Immature natural killer cell (primary cell): ENCODE measurements around the gene NCKAP5. TPM values are rescaled to one million over a fixed set of nuclear protein-coding genes. Genes with fewer than 3 reads are reported as not detected.
"Not testable (repeated sequence)": the region's sequence is repeated elsewhere in the genome, so short reads cannot be mapped to it uniquely, and the experiment has no call there.

Experiments used
- DNase-seq, 3 donors: peaks; one replicate each; pipeline ENCODE4 v3.0.0; 2022; ENCODE audit warnings: mixed read lengths in 1 of 3
- H3K27ac Mint-ChIP-seq, 6 donors: one replicate each; pipeline ENCODE4 v1.8.0; 2020; ENCODE audit warnings: mixed read lengths in 6 of 6, mild to moderate bottlenecking in 5 of 6, inconsistent platforms in 4 of 6, moderate library complexity in 3 of 6
- H3K27me3 Mint-ChIP-seq, 3 donors: one replicate each; pipeline ENCODE4 v1.8.0; 2020 to 2021; ENCODE audit warnings: low read depth in 3 of 3, mild to moderate bottlenecking in 3 of 3, mixed read lengths in 3 of 3, moderate library complexity in 3 of 3, inconsistent platforms in 1 of 3
- H3K36me3 Mint-ChIP-seq, 3 donors: one replicate each; pipeline ENCODE4 v1.8.0; 2020; ENCODE audit warnings: mixed read lengths in 3 of 3, inconsistent platforms in 2 of 3, mild to moderate bottlenecking in 2 of 3
- H3K4me1 Mint-ChIP-seq, 2 donors: one replicate each; pipeline ENCODE4 v1.8.0; 2020; ENCODE audit warnings: inconsistent platforms in 2 of 2, mild to moderate bottlenecking in 2 of 2, mixed read lengths in 2 of 2, moderate library complexity in 1 of 2
- H3K4me3 Mint-ChIP-seq, 5 donors: one replicate each; pipeline ENCODE4 v1.8.0; 2020; ENCODE audit warnings: mild to moderate bottlenecking in 5 of 5, mixed read lengths in 5 of 5, inconsistent platforms in 3 of 5, moderate library complexity in 3 of 5
- H3K9me3 Mint-ChIP-seq, 6 donors: one replicate each; pipeline ENCODE4 v1.8.0; 2020; ENCODE audit warnings: mild to moderate bottlenecking in 6 of 6, mixed read lengths in 6 of 6, inconsistent platforms in 4 of 6, moderate library complexity in 3 of 6
- polyA plus RNA-seq, 3 donors: library from polyadenylated mRNA; unstranded; fragments of 300-500 nt; fragmentation: Illumina TruSeq; gene quantifications; one replicate each; pipeline ENCODE4 v1.2.3, GENCODE V29; 2021

Gene NCKAP5
- polyA plus RNA-seq, 3 donors from 2014 or later, result not detected

DNA sequence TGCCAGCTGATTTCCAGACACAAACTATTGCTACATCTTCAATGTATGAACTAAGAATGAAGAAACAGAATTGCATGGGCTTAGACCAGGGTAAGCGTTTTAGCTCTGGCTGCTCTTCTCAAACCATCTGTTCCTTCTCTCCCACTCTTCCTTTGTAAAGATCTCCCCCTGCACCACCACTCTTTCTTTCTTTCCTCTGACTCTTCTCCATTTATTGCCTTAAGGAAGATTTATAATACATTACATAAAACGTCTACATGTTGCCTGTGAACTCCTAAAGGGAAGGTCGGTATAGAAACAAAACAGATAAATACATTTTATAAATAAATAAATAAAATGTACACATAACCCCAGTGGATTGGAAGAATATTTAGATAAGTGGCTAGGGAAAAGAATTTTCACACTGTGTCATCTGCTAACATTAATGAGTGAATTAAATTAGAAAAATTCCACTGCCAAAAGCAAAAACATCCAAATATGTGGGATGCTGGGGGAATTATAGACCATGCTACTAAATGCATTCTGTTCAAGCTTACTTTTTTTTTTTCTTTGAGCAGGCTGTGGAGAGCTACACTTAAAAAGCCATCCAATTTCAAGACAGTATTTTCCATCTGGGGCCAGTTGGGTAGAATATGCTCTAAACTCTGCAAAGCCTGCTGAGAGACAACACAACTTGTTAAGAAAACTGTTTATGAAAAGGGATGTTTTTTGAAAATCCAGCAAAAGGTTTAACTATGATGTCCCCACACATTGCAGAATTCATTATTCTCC is 41.5 kb downstream of the NCKAP5 start:
- Mint-ChIP-seq H3K9me3 (peaks cover 0 to 5% (median 2%) of the 10 kb centered on the region in 6 donors), H3K27ac (no peak overlapping the region), H3K4me3 (no peak overlapping the region), H3K36me3 (no peaks in the 10 kb centered on the region), H3K27me3 (peaks cover 0 to 3% (median 0%) of the 10 kb centered on the region in 3 donors), H3K4me1 (no peaks in the 10 kb centered on the region)
- no peak for DNase-seq

DNA sequence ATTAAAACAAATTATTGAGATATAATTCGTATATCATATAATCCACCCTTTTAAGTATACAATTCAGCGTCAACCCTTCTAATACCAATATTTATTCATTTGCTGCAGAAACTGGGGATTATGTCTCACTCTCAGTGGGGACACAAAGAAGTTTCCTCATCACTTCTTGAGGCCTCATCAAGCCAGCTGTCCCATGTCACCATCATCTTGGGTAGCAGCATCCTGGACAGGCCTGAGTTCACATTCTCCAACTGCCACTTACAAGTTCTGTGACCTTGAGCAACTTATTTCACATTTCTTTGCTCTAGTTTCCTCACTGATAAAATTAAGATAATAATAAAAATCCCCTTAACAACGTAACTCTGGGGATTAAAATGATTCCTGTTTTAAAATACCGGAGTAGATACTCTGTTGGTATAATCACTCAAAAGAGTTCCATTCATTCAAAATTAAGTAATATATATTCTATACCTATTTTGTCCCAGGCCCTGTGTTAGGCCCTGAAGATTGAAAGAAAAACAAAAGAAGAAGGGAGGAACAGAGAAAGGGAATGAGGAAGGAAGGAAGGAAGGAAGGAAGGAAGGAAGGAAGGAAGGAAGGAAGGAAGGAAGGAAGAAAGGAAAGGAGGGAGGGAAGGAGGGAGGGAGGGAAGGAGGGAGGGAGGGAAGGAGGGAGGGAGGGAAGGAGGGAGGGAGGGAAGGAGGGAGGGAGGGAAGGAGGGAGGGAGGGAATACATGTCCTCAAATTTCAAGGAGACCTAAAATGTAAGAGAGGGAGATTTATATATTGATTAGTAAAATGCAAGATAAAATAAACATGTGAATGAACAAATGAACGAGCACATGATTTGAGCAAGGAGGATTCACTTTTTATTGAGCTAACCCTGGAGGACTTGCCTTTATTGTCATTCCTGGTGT is 42.4 kb downstream of the NCKAP5 start:
- H3K36me3 Mint-ChIP-seq, result no peaks in the 10 kb centered on the region
- peaks cover 0 to 3% (median 0%) of the 10 kb centered on the region in 3 donors for H3K27me3 Mint-ChIP-seq
- H3K9me3 Mint-ChIP-seq, result peaks cover 0 to 5% (median 1%) of the 10 kb centered on the region in 6 donors

DNA sequence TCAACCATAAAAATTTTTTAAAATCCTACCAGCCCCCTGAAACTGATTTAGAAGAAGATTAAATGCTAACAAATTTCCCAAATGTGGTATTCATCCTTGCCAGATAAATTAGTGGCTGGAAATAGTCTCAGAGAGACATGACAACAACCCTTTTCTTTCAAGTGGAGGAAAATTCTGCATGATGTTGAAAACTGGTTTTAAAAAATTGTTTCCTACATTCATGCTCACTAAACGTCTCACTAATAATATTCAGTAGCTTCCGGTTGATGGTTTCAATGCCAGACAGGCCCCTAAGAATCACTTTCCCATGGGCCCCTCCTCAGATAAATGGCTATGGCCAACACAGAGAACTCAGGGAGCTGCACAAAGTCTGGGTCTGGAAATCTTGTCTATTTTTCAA is 43.2 kb downstream of the NCKAP5 start:
- no peak overlapping the region for H3K4me3 Mint-ChIP-seq
- H3K27ac Mint-ChIP-seq, result no peak overlapping the region

More for the DNA sequence above, 42.4 kb downstream of the NCKAP5 start:
- Mint-ChIP-seq H3K4me1 (no peaks in the 10 kb centered on the region), H3K27ac (no peak overlapping the region), H3K4me3 (no peak overlapping the region)
- DNase-seq, result no peak

DNA sequence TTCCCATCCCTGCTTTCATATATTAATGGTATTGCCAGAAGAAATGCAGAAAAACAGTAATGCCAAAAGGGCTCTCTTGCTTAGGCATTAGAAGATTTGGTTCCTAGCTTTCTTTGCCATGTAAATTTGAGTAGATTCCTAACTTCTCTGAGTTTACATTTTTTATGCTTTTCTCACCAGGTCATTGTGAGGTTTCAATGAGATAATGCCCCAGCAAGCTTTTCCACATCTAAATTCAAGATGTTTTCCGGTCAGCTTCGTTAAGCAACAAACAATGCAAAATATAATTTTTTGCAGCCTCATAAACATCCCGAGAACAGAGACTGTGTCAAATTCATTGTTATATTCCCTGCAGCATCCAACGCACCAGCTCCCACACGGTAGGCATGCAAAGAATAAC is 44.9 kb downstream of the NCKAP5 start:
- H3K27ac Mint-ChIP-seq, result no peak overlapping the region
- H3K4me3 Mint-ChIP-seq, result no peak overlapping the region
- H3K9me3 Mint-ChIP-seq, result peaks cover 0 to 12% (median under 1%) of the 10 kb centered on the region in 6 donors
- DNase-seq, result no peak
- no peaks in the 10 kb centered on the region for H3K4me1 Mint-ChIP-seq
- H3K27me3 Mint-ChIP-seq, result peaks cover 0 to 3% (median 0%) of the 10 kb centered on the region in 3 donors
- H3K36me3 Mint-ChIP-seq, result no peaks in the 10 kb centered on the region

More for the DNA sequence above, 43.2 kb downstream of the NCKAP5 start:
- H3K9me3 Mint-ChIP-seq, result peaks cover 0 to 5% (median under 1%) of the 10 kb centered on the region in 6 donors
- no peaks in the 10 kb centered on the region for H3K36me3 Mint-ChIP-seq
- peaks cover 0 to 3% (median 0%) of the 10 kb centered on the region in 3 donors for H3K27me3 Mint-ChIP-seq
- no peaks in the 10 kb centered on the region for H3K4me1 Mint-ChIP-seq
- DNase-seq, result no peak

DNA sequence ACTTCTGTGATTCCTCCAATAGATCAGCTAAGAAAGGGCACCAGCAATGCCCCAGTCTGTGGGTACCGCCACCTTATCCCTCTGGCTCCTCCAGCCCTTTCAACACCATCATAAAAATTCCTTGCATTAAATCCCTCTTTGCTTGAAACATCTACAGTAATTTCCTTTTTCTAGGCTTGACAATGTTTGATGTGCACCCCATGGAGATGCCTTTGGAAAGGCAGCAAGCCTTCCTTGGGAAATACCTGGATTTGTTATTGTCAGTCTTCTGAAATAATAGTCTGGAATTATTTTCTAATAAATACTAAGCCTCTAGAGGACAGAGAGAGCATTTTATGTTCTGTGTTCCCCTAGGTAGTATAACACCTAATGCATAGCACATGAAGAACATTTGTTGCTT is 46.1 kb downstream of the NCKAP5 start:
- DNase-seq, result no peak
- no peaks in the 10 kb centered on the region for H3K4me1 Mint-ChIP-seq

DNA sequence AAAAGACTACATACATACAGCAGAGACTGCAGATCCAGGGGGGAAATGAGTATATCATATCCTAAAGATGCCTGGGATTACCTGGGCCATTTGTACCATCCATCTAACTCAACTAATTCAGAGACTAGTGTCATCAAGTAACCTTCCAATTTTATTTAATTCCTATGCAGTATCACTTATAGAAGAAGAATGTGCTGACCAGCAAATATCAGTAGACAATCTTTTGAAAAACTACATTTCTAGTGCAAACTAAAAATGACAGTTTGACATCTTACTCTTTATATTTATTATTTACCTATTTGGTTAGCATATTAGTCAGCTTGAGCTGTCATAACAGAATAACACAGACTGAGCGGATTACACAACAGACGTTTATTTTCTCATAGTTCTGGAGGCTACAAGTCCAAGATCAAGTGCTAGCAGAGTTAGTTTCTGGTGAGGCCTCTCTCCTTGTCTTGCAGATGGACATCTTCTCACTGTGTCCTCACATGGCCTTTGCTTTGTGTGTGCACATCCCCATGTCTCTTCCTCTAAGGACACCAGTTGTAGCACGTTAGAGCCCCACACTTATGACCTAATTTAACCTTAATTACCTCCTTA is 47.0 kb downstream of the NCKAP5 start:
- Mint-ChIP-seq H3K4me3 (no peak overlapping the region), H3K4me1 (no peaks in the 10 kb centered on the region), H3K27ac (no peak overlapping the region), H3K27me3 (peaks cover 0 to 2% (median 0%) of the 10 kb centered on the region in 3 donors), H3K36me3 (no peaks in the 10 kb centered on the region), H3K9me3 (peaks cover 0 to 12% (median under 1%) of the 10 kb centered on the region in 6 donors)
- DNase-seq, result no peak

More for the DNA sequence above, 46.1 kb downstream of the NCKAP5 start:
- Mint-ChIP-seq H3K27ac (no peak overlapping the region), H3K4me3 (no peak overlapping the region), H3K36me3 (no peaks in the 10 kb centered on the region), H3K9me3 (peaks cover 0 to 12% (median under 1%) of the 10 kb centered on the region in 6 donors), H3K27me3 (peaks cover 0 to 3% (median 0%) of the 10 kb centered on the region in 3 donors)

DNA sequence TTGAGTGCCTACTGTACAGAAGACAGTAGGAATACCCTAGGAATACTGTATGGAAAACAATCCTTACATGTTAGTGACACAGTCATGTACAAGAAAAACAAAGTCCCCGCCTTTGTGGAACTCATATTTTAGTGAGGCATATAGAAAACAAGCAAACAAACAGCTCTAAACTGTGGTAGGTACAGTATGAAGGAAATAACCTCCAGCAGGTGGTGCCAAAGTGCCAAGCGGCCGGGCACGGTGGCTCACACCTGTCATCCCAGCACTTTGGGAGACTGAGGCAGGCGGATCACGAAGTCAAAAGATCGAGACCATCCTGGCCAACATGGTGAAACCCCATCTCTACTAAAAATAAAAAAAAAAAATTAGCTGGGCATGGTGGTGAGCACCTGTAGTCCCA is 48.6 kb downstream of the NCKAP5 start:
- H3K27me3 Mint-ChIP-seq, DNase-seq, H3K27ac Mint-ChIP-seq, H3K4me1 Mint-ChIP-seq, H3K4me3 Mint-ChIP-seq, H3K36me3 Mint-ChIP-seq: not testable (repeated sequence)
- H3K9me3 Mint-ChIP-seq, result peaks cover 0 to 12% (median under 1%) of the 10 kb centered on the region in 6 donors

DNA sequence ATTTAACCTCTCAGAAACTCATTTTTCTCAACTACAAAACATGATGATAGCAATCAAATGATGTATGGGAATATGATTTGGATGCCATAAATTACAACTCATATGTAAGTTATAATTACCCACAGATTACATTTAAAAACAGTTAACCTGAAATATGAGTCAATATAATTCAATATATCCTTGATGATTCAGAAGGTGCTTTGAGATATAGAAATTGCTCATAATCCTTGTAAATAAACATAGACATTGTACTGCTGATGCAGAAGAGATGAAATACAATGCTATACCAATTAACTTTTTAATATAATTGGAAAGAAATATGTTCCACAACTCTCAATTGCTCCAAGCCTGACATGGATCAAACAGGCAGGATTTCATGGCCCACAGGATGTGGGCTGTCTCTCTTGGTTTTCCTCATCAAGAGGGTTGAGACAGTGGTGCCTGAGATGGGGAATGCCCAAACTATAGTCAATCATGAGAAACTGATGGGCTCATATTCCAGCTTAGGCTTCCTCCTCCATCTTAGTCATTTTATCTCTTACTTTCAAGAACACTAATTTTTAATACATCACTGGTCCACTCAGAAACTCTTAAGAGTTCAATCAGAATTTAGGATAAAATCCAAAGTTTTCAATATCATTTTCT is 49.4 kb downstream of the NCKAP5 start:
- no peak for DNase-seq
- H3K9me3 Mint-ChIP-seq, result peaks cover 0 to 12% (median under 1%) of the 10 kb centered on the region in 6 donors
- no peaks in the 10 kb centered on the region for H3K27me3 Mint-ChIP-seq
- no peak overlapping the region for H3K27ac Mint-ChIP-seq
- no peaks in the 10 kb centered on the region for H3K4me1 Mint-ChIP-seq
- no peak overlapping the region for H3K4me3 Mint-ChIP-seq
- no peaks in the 10 kb centered on the region for H3K36me3 Mint-ChIP-seq

DNA sequence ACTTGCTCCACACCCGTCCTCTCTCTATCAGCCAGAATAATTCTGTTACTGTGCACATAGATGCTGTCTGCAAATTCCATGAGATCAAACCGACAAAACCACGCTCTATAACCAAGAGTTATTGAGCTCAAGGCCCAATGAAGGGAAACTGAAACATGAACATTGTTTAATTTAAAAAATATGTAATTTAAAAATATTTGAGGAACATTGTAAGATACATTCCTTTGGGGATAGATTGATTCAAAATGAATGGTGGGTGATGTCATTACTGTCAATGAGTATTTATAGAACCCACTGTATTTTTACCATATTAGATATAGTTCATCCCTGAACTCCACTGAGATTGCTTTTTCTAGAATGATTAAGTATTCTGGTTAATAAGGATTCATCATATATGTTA is 50.4 kb downstream of the NCKAP5 start:
- no peak overlapping the region for H3K4me3 Mint-ChIP-seq
- H3K9me3 Mint-ChIP-seq, result peaks cover 0 to 7% (median 2%) of the 10 kb centered on the region in 6 donors
- H3K36me3 Mint-ChIP-seq, result no peaks in the 10 kb centered on the region
- no peaks in the 10 kb centered on the region for H3K27me3 Mint-ChIP-seq
- no peak overlapping the region for H3K27ac Mint-ChIP-seq
- DNase-seq, result no peak
- H3K4me1 Mint-ChIP-seq, result no peaks in the 10 kb centered on the region

DNA sequence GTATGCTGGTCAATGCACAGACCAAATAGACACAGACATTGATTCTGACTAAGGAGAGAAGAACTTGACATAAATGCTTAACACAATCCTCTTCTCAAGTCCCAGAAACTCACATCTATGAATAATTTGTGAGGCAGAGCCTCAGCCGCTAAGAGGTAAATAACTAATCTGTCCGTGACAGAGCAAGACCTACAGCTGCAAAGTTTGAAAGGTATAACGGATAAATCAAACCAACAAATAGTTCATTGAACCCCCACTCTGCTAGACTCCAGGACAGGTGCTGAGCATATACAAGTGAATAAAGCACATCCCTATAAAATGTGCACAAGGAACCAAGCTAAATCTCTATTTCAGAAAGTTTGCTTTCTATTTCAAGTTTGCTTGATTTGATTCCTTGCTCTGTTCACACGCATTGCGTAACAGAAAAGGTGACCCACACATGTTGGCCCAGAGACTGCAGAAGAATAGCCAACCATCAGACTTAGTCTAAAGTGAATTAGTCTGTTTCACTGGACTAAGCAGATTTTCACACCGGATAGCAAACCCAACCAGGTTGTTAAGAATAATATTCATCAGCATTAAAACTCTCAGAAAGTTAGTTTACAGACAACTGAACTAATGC is 51.7 kb downstream of the NCKAP5 start:
- no peaks in the 10 kb centered on the region for H3K27me3 Mint-ChIP-seq
- H3K4me3 Mint-ChIP-seq, result no peak overlapping the region
- peaks cover 0 to 7% (median 2%) of the 10 kb centered on the region in 6 donors for H3K9me3 Mint-ChIP-seq
- H3K27ac Mint-ChIP-seq, result no peak overlapping the region
- H3K4me1 Mint-ChIP-seq, result no peaks in the 10 kb centered on the region
- no peak for DNase-seq
- no peaks in the 10 kb centered on the region for H3K36me3 Mint-ChIP-seq

DNA sequence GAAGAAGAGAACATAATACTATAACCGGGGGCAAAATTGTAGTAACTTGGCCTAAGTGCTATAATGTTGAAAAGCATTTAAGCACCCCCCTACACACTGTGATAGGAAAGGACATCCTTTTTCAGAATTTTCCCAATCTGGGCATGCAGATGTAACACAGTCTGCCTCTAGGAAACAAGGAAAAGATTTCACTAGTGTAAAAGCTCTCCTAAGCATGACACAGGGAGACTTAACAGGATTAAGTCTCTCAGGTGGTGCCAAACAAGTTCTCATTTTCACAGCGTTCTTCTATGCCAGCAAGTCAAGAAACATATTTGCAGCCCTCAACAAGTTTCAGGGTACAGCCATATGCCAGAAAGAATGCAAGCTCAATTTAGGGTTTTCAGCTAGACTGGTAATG is 53.0 kb downstream of the NCKAP5 start:
- no peaks in the 10 kb centered on the region for H3K27me3 Mint-ChIP-seq
- no peak overlapping the region for H3K4me3 Mint-ChIP-seq
- no peaks in the 10 kb centered on the region for H3K4me1 Mint-ChIP-seq
- H3K36me3 Mint-ChIP-seq, result no peaks in the 10 kb centered on the region
- no peak for DNase-seq
- peaks cover 0 to 8% (median 2%) of the 10 kb centered on the region in 6 donors for H3K9me3 Mint-ChIP-seq
- no peak overlapping the region for H3K27ac Mint-ChIP-seq

DNA sequence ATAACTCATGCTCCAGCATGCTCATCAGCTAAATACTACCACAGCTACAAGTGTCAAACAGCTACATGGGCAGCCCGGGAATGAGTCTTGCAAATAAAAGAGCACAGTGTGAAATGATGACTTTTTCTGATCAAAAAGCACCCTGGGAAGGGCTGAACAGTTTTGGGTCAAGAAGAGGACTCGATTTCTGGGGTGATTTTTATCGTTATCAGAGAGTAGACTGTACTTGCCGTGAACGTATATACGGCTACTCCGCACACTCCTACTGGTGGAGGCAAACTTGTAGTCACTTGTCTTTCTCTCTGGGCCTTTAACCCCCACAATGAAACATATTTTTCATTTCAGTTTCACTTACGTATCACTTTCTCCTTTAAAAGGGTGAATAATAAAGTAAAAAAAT is 54.4 kb downstream of the NCKAP5 start:
- no peaks in the 10 kb centered on the region for H3K4me1 Mint-ChIP-seq
- no peak for DNase-seq
- no peaks in the 10 kb centered on the region for H3K36me3 Mint-ChIP-seq
- H3K4me3 Mint-ChIP-seq, result no peak overlapping the region
- H3K9me3 Mint-ChIP-seq, result peaks cover 0 to 10% (median 2%) of the 10 kb centered on the region in 6 donors
- H3K27me3 Mint-ChIP-seq, result peaks cover 0 to 2% (median 0%) of the 10 kb centered on the region in 3 donors
- no peak overlapping the region for H3K27ac Mint-ChIP-seq

DNA sequence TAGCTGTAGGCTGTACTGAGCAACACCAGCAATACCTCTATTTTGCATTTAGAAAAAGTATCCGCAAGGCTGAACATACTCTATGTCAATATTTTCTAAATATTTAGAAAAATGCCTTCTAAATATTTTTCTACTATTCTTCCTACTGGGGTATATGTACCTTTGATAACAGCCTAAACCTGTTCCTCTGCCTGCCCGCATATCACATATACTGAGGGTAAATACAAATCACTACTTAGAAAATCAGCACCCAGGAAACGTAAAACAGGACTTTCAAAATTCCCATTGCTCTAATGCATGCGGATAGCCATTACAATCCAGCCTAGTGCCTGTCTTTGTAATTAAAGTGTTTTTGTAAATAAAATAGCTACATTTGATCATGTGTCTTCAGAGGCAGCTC is 56.1 kb downstream of the NCKAP5 start:
- Mint-ChIP-seq H3K4me1 (no peaks in the 10 kb centered on the region), H3K9me3 (peaks cover 0 to 10% (median 2%) of the 10 kb centered on the region in 6 donors), H3K27ac (no peak overlapping the region), H3K27me3 (peaks cover 0 to 2% (median 0%) of the 10 kb centered on the region in 3 donors), H3K4me3 (no peak overlapping the region), H3K36me3 (no peaks in the 10 kb centered on the region)
- DNase-seq, result no peak
